ENCODE measurements around the gene ZC3H7A.

ZC3H7A gene

DNA sequence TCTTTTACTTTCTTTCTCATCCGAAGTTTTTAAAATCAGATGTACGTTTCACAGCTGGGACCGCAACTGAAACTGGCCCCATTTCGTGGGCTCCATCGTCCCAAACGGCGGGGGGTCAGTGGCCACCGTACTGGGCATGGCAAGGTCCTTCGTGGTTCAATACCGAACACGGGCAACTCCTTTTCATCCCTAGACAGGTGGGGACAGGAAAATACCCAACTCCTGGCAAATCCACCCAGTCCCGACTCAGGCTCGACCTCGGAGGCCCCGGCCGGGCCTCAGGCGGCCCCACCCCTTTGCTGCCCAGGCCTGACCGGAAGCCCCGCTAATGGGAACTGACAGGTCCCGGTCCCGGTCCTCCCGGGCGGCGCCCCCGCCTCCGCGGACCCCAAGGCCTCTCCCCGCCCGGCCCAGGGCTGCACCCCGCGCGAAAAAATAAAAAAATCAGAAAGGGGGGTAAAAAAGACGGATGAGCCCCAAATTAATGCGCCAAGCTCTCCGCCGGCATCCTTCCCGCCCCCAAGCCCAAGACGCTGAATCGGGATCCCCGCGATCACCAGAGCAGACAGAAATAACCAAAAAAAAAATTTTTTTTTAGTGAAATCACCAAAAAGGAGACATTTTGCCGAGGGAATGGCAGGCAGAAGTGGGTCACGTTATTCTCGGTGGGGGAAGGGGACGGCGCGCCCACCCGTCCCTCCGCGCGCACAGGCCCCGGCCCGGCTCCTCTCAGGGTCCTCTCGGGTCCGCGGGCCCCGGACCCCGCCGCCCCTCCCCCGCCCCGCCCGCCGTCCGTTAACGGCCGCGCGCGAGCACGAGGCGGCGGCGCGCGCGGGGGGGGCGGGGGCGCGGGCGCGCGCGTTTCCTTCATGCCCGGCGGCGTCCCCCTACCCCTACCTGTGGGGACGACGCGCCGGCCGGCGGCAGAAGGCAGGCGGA, 562 bp downstream of the ZC3H7A start:
- Histone ChIP-seq H3K27me3 (no peaks in the 10 kb centered on the region), H3K36me3 (peaks cover 15% of the 10 kb centered on the region), H3K4me1 (peaks cover 9% of the 10 kb centered on the region), H3K4me3 (ENCODE audit: low read depth, low read length) (peak overlapping the region; percentile 97), H3K9me3 (no peaks in the 10 kb centered on the region)
- TF ChIP-seq, protein P1, sequence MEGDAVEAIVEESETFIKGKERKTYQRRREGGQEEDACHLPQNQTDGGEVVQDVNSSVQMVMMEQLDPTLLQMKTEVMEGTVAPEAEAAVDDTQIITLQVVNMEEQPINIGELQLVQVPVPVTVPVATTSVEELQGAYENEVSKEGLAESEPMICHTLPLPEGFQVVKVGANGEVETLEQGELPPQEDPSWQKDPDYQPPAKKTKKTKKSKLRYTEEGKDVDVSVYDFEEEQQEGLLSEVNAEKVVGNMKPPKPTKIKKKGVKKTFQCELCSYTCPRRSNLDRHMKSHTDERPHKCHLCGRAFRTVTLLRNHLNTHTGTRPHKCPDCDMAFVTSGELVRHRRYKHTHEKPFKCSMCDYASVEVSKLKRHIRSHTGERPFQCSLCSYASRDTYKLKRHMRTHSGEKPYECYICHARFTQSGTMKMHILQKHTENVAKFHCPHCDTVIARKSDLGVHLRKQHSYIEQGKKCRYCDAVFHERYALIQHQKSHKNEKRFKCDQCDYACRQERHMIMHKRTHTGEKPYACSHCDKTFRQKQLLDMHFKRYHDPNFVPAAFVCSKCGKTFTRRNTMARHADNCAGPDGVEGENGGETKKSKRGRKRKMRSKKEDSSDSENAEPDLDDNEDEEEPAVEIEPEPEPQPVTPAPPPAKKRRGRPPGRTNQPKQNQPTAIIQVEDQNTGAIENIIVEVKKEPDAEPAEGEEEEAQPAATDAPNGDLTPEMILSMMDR (IDR thresholded peaks at IDR 0.05; ENCODE audit: low read depth, low read length) = no peak
- peak; percentile 40 for DNase-seq

DNA sequence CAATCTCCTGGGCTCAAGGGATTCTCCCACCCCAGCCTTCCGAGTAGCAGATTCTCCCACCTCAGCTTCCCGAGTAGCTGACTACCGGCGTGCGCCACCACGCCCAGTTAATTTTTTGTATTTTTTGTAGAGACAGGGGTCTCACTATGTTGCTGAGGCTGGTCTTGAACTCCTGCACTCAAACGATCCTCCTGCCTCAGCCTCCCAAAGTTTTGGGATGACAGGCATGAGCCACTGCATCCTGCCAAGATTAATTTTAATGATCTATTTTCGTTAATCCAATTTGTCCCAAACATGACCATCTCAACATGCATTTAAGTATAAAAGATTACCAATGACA, 1.2 kb downstream of the ZC3H7A start:
- peaks cover 9% of the 10 kb centered on the region for H3K4me1 ChIP-seq
- no peaks in the 10 kb centered on the region for H3K27me3 ChIP-seq
- peak overlapping the region; percentile 97 for H3K4me3 ChIP-seq (ENCODE audit: low read depth, low read length)
- H3K9me3 ChIP-seq = no peaks in the 10 kb centered on the region
- TF ChIP-seq, protein P1 (IDR thresholded peaks at IDR 0.05; ENCODE audit: low read depth, low read length) = no peak
- peaks cover 15% of the 10 kb centered on the region for H3K36me3 ChIP-seq
- DNase-seq = no peak

DNA sequence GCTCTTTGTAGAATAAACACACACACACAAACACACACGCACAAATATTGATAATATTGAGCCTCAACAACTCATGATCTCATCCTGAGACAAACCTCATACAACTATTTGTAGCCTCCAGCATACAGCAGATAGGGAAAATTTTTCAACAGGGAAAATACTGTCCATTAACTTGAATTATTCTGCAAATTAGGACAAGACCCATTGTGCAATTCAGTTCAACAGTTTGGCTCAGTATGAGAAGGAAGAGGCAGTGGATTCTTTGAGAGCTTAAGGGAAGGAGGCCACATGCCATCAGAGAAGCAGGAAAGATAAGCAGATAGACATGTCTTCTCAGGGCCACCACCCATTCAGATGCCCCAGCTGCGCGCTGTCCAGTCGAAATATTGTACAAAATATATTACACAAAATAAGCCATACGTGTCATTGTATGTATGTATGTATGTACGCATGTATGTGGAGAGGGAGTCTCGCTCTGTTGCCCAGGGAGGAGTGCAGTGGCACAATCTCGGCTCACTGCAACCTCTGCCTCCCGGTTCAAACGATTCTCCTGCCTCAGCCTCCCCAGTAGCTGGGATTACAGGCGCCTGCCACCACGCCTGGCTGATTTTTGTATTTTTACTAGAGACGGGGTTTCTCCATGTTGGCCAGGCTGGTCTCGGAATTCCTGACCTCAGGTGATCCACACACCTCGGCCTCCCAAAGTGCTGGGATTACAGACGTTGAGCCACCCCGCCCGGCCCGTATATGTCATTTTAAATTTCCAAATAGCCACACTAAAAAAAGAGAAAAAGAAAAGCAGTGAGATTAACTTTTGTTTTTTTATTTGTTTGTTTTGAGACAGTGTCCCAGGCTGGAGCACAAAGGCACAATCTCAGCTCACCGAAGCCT, 1.8 kb downstream of the ZC3H7A start:
- Histone ChIP-seq H3K4me1 (peaks cover 9% of the 10 kb centered on the region), H3K27me3 (no peaks in the 10 kb centered on the region), H3K4me3 (ENCODE audit: low read depth, low read length) (peak overlapping the region; percentile 97; the same call in 1 of the 2 replicates), H3K9me3 (no peaks in the 10 kb centered on the region), H3K36me3 (peaks cover 19% of the 10 kb centered on the region)
- no peak for DNase-seq
- TF ChIP-seq, protein P1 (IDR thresholded peaks at IDR 0.05; ENCODE audit: low read depth, low read length) = no peak

- DNase-seq = no peak
- no peaks in the 10 kb centered on the region for H3K27me3 ChIP-seq
- TF ChIP-seq, protein P1 (IDR thresholded peaks at IDR 0.05; ENCODE audit: low read depth, low read length) = no peak
- peaks cover 24% of the 10 kb centered on the region for H3K36me3 ChIP-seq
- peaks cover 9% of the 10 kb centered on the region for H3K4me1 ChIP-seq
- H3K4me3 ChIP-seq (ENCODE audit: low read depth, low read length) = no peak overlapping the region
- H3K9me3 ChIP-seq = no peaks in the 10 kb centered on the region
Measured at GRCh38 chr16:11794447-11794846, 2.6 kb downstream of the ZC3H7A start.

- no peaks in the 10 kb centered on the region for H3K9me3 ChIP-seq
- TF ChIP-seq, protein P1 (IDR thresholded peaks at IDR 0.05; ENCODE audit: low read depth, low read length) = no peak
- H3K27me3 ChIP-seq = no peaks in the 10 kb centered on the region
- H3K4me1 ChIP-seq = peaks cover 9% of the 10 kb centered on the region
- no peak overlapping the region for H3K4me3 ChIP-seq (ENCODE audit: low read depth, low read length)
- peak; percentile 28 for DNase-seq
- peaks cover 25% of the 10 kb centered on the region for H3K36me3 ChIP-seq
Measured at GRCh38 chr16:11793840-11794239, 3.2 kb downstream of the ZC3H7A start.

All from BE2C (cell line).